ENCODE data around the gene PZP. TPM values are rescaled to one million over a fixed set of nuclear protein-coding genes. Genes with fewer than 3 reads are reported as not detected.

PZP gene
- total and polyA plus RNA-seq, 9 of the 15 experiments (the other 6 are each of a cell fraction or from before 2014, with no cell fraction given), result 0.01 TPM; not detected in 8

GRCh38 chr12:9204380-9204779 lies 3.8 kb downstream of the PZP start (continued):
- no peak for TF ChIP-seq ZNF551 (CRISPR knock-in tag; IDR thresholded peaks at IDR 0.05)
- no peak for TF ChIP-seq HSF4 (CRISPR knock-in tag; IDR thresholded peaks at IDR 0.05; ENCODE audit: borderline replicate concordance)
- no peak for TF ChIP-seq SMC3 (conservative IDR thresholded peaks at IDR 0.05; ENCODE audit: insufficient read depth, low read depth, low read length)
- no peak for TF ChIP-seq SMAD1 (IDR thresholded peaks at IDR 0.05; ENCODE audit: low read depth, low read length, partially characterized antibody)
- TF ChIP-seq ZNF175 (CRISPR knock-in tag; IDR thresholded peaks at IDR 0.05; ENCODE audit: low read depth), result no peak
- TF ChIP-seq MECOM (CRISPR knock-in tag; IDR thresholded peaks at IDR 0.05), result no peak
- TF ChIP-seq ZNF184 (CRISPR knock-in tag; IDR thresholded peaks at IDR 0.05), result no peak
- TF ChIP-seq COPS2 (conservative IDR thresholded peaks at IDR 0.05), result no peak
- TF ChIP-seq CBX2 (IDR thresholded peaks at IDR 0.05; ENCODE audit: insufficient read depth, low read length, poor library complexity, severe bottlenecking), result no peak
- no peak for TF ChIP-seq RFX7 (CRISPR knock-in tag; IDR thresholded peaks at IDR 0.05)

- intact Hi-C loops (cut with micrococcal nuclease), result no loop called here
- FAIRE-seq, result no peak
- no TSS peak for BruUV-seq (replicated peaks)
- TF ChIP-seq CREBBP (IDR thresholded peaks at IDR 0.05; ENCODE audit: low read depth, low read length) (no peak), ZEB2 (IDR thresholded peaks at IDR 0.05) (no peak), ZNF133 (CRISPR knock-in tag; IDR thresholded peaks at IDR 0.05) (no peak), CGGBP1 (CRISPR knock-in tag; IDR thresholded peaks at IDR 0.05) (no peak), HBP1 (CRISPR knock-in tag; IDR thresholded peaks at IDR 0.05) (no peak), HMG20B (CRISPR knock-in tag; IDR thresholded peaks at IDR 0.05) (no peak), TRIM25 (IDR thresholded peaks at IDR 0.05; ENCODE audit: borderline replicate concordance) (no peak), FOXJ2 (tag; IDR thresholded peaks at IDR 0.05) (no peak), PRMT5 (CRISPR knock-in tag; IDR thresholded peaks at IDR 0.05) (no peak), TSC22D4 (tag; IDR thresholded peaks at IDR 0.05) (no peak), HNRNPH1 (optimal IDR thresholded peaks at IDR 0.05; ENCODE audit: low read depth, low read length) (no peak)
These were observed 10.2 kb downstream of the PZP start for GRCh38 chr12:9198012-9198411.

More at GRCh38 chr12:9198012-9198411, 10.2 kb downstream of the PZP start:
- Histone ChIP-seq H3K9me1 (ENCODE audit: control insufficient read depth, insufficient read depth, low read length) (no peaks in the 10 kb centered on the region), H3K27ac (ENCODE audit: extremely low read depth, low read depth, low read length) (no peak overlapping the region), H3K4me3 (no peak overlapping the region), H4K20me1 (replicated peaks; ENCODE audit: control insufficient read depth, insufficient read depth, low read length) (no peaks in the 10 kb centered on the region), H3K9me3 (replicated peaks; ENCODE audit: control insufficient read depth, insufficient read depth, low read depth, low read length) (no peaks in the 10 kb centered on the region), H3K4me2 (ENCODE audit: insufficient read depth, low read length) (no peak overlapping the region), H3K9ac (ENCODE audit: insufficient read depth in 1 of 2, low read depth in 2 of 2, low read length in 2 of 2) (no peak overlapping the region), H3K27me3 (ENCODE audit: control insufficient read depth in 2 of 2, insufficient read depth in 2 of 2, low read length in 2 of 2) (no peaks in the 10 kb centered on the region), H2AFZ (ENCODE audit: low read depth, low read length) (no peak overlapping the region), H3K79me2 (ENCODE audit: control insufficient read depth, insufficient read depth, low read length) (no peaks in the 10 kb centered on the region), H3K36me3 (ENCODE audit: control insufficient read depth, insufficient read depth, low read length) (no peaks in the 10 kb centered on the region), H3K4me1 (replicated peaks in 1 of 2; ENCODE audit: control insufficient read depth in 2 of 2, insufficient read depth in 2 of 2, low read length in 2 of 2) (no peaks in the 10 kb centered on the region)
- POLR2A ChIA-PET, result no interaction called here
- DNase-seq (ENCODE audit: extremely low read depth in 1 of 4, low spot score in 3 of 4) (no peak), ATAC-seq (no peak)
- CTCF ChIA-PET (ENCODE audit: low intra/inter-chr PET ratio), result no interaction called here
- in situ Hi-C loops (cut with MboI), result no loop called here
